Measurements from ENCODE around the gene TACR1. TPM values are rescaled to one million over a fixed set of nuclear protein-coding genes. Genes with fewer than 3 reads are reported as not detected.

Gene TACR1
- total RNA-seq, 1 experiment from 2014 or later = not detected

- H3K9me2 ChIP-seq (ENCODE audit: insufficient read depth) = no peaks in the 10 kb centered on the region
- no peak for TF ChIP-seq EZH2 (IDR thresholded peaks at IDR 0.05; ENCODE audit: low read depth)
- TF ChIP-seq CTCF (conservative IDR thresholded peaks at IDR 0.05) = no peak
- no peaks in the 10 kb centered on the region for H3K36me3 ChIP-seq (ENCODE audit: low read depth)
- H4K20me1 ChIP-seq (ENCODE audit: insufficient read depth) = no peaks in the 10 kb centered on the region
- H3F3A ChIP-seq (ENCODE audit: insufficient read depth, low read depth) = no peaks in the 10 kb centered on the region
- H3K27me3 ChIP-seq (ENCODE audit: insufficient read depth, low read depth) = no peaks in the 10 kb centered on the region
- ChIA-PET POLR2A (ENCODE audit: unreplicated experiment) (no interaction called here), CTCF (no interaction called here)
- BruUV-seq (replicated peaks) = no TSS peak
- peak in 1 of 2 experiments; percentile 33 for DNase-seq
- H3K9me3 ChIP-seq (ENCODE audit: insufficient read depth, low read depth) = no peaks in the 10 kb centered on the region
- H3K4me3 ChIP-seq = no peak overlapping the region
- H3K4me1 ChIP-seq (replicated peaks; ENCODE audit: insufficient read depth) = no peaks in the 10 kb centered on the region
- no peak overlapping the region for H3K4me2 ChIP-seq
- H2AFZ ChIP-seq = no peak overlapping the region
- no peaks in the 10 kb centered on the region for H3K79me2 ChIP-seq (ENCODE audit: low read depth)
- H3K27ac ChIP-seq = no peak overlapping the region
- intact Hi-C loops (cut with micrococcal nuclease; ENCODE audit: unreplicated experiment) = no loop called here
Measured at GRCh38 chr2:75074228-75074627, 125.1 kb downstream of the TACR1 start.

DNA sequence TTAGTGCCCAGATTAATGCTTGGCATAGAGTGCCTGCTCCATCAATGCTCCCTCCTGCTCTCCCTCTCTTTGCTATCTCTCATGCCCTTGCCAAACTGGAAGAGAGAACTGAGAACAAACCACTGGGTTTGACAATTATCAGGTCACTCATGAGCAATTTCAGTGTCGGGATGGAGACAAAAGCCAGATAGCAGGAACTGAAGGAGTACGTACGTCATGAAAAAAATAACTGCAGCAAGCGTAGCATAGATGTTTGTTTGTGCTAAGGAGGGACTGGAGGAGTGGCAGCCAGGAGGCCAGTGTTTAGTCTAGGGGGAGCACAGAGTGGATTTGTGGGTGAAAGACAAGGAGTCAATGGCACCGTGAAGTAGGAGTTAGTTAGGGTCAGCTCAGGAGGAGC, 127.6 kb downstream of the TACR1 start:
- no peaks in the 10 kb centered on the region for H3K4me1 ChIP-seq (replicated peaks; ENCODE audit: insufficient read depth)
- no peak overlapping the region for H2AFZ ChIP-seq
- ChIA-PET POLR2A (ENCODE audit: unreplicated experiment) (no interaction called here), CTCF (no interaction called here)
- no peaks in the 10 kb centered on the region for H4K20me1 ChIP-seq (ENCODE audit: insufficient read depth)
- no peaks in the 10 kb centered on the region for H3K9me2 ChIP-seq (ENCODE audit: insufficient read depth)
- H3K79me2 ChIP-seq (ENCODE audit: low read depth) = no peaks in the 10 kb centered on the region
- H3K36me3 ChIP-seq (ENCODE audit: low read depth) = no peaks in the 10 kb centered on the region
- no peak overlapping the region for H3K4me2 ChIP-seq
- DNase-seq = no peak
- no peak overlapping the region for H3K27ac ChIP-seq
- BruUV-seq (replicated peaks) = no TSS peak
- no peaks in the 10 kb centered on the region for H3K27me3 ChIP-seq (ENCODE audit: insufficient read depth, low read depth)
- TF ChIP-seq CTCF (conservative IDR thresholded peaks at IDR 0.05) (no peak), EZH2 (IDR thresholded peaks at IDR 0.05; ENCODE audit: low read depth) (no peak)
- intact Hi-C loops (cut with micrococcal nuclease; ENCODE audit: unreplicated experiment) = no loop called here
- H3K4me3 ChIP-seq = no peak overlapping the region
- H3F3A ChIP-seq (ENCODE audit: insufficient read depth, low read depth) = no peaks in the 10 kb centered on the region
- no peaks in the 10 kb centered on the region for H3K9me3 ChIP-seq (ENCODE audit: insufficient read depth, low read depth)

DNA sequence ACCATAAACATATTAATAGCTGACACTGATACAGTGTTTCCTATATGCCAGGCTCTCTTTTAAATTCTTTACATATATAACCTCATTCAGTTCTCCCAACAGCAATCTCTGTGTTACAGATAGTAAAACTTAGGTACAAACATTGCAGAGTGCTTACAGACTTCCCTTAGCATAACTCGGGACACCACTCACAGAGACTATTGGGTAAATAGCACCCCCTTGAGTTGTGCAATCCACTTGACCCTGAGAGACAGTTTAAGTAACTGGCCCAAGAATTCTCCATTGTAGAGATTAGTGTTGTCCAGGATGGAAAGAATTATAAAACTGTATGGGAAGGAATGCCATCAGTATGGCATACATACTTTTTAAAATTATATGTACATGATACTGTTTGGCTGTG, 130.8 kb downstream of the TACR1 start:
- BruUV-seq (replicated peaks) = no TSS peak
- TF ChIP-seq EZH2 (IDR thresholded peaks at IDR 0.05; ENCODE audit: low read depth) = no peak
- no peak for TF ChIP-seq CTCF (conservative IDR thresholded peaks at IDR 0.05)

More for the DNA sequence above, 130.8 kb downstream of the TACR1 start:
- Histone ChIP-seq H3K79me2 (ENCODE audit: low read depth) (no peaks in the 10 kb centered on the region), H3K9me2 (ENCODE audit: insufficient read depth) (no peaks in the 10 kb centered on the region), H3K36me3 (ENCODE audit: low read depth) (no peaks in the 10 kb centered on the region), H3K9me3 (ENCODE audit: insufficient read depth, low read depth) (no peaks in the 10 kb centered on the region), H3F3A (ENCODE audit: insufficient read depth, low read depth) (no peaks in the 10 kb centered on the region), H2AFZ (no peak overlapping the region), H3K4me1 (replicated peaks; ENCODE audit: insufficient read depth) (no peaks in the 10 kb centered on the region), H3K27me3 (ENCODE audit: insufficient read depth, low read depth) (no peaks in the 10 kb centered on the region), H3K4me2 (no peak overlapping the region), H3K27ac (no peak overlapping the region), H4K20me1 (ENCODE audit: insufficient read depth) (no peaks in the 10 kb centered on the region), H3K4me3 (no peak overlapping the region)
- no peak for DNase-seq
- ChIA-PET CTCF (no interaction called here), POLR2A (ENCODE audit: unreplicated experiment) (no interaction called here)
- intact Hi-C loops (cut with micrococcal nuclease; ENCODE audit: unreplicated experiment) = loop anchor here (5.0 to 10.0 kb wide), 3 partner anchors 86 to 559 kb away; no protein-coding TSS in a partner anchor
